ENCODE measurements around the gene EGLN3.
"Not testable (repeated sequence)": the region's sequence is repeated elsewhere in the genome, so short reads cannot be mapped to it uniquely, and the experiment has no call there.

The EGLN3 gene

GRCh38 chr14:33950320-33951182 lies at the start of gene EGLN3:
EGLN3 (minus strand) TSS chr14:33951074; CDS start chr14:33950752, 322 bp downstream.
- DNase-seq = peak; percentile 78

- no peak for DNase-seq
Measured at GRCh38 chr14:34000396-34000795, 49.5 kb upstream of the EGLN3 start.

GRCh38 chr14:33999771-34000291 lies 49.0 kb upstream of the EGLN3 start:
- no peak for DNase-seq

- DNase-seq = no peak
Measured at GRCh38 chr14:33997611-33998010, 46.7 kb upstream of the EGLN3 start.

GRCh38 chr14:33996462-33996861 lies 45.6 kb upstream of the EGLN3 start:
- no peak for DNase-seq

- no peak for DNase-seq
Measured at GRCh38 chr14:33993246-33993645, 42.4 kb upstream of the EGLN3 start.

- no peak for DNase-seq
Measured at GRCh38 chr14:33992274-33993007, 41.6 kb upstream of the EGLN3 start.

GRCh38 chr14:33990790-33991189 lies 39.9 kb upstream of the EGLN3 start:
- no peak for DNase-seq

GRCh38 chr14:33987565-33988080 lies 36.7 kb upstream of the EGLN3 start:
- DNase-seq = no peak

- DNase-seq = peak; percentile 2
Measured at GRCh38 chr14:33986804-33987203, 35.9 kb upstream of the EGLN3 start.

GRCh38 chr14:33985242-33985641 lies 34.4 kb upstream of the EGLN3 start:
- DNase-seq = no peak

- DNase-seq = no peak
Measured at GRCh38 chr14:33979613-33980276, 28.9 kb upstream of the EGLN3 start.

GRCh38 chr14:33978892-33979612 lies 28.2 kb upstream of the EGLN3 start:
- no peak for DNase-seq

- no peak for DNase-seq
Measured at GRCh38 chr14:33972583-33973081, 21.8 kb upstream of the EGLN3 start.

GRCh38 chr14:33969846-33970245 lies 19.0 kb upstream of the EGLN3 start:
- DNase-seq = not testable (repeated sequence)

GRCh38 chr14:33968722-33969121 lies 17.8 kb upstream of the EGLN3 start:
- no peak for DNase-seq

- DNase-seq = no peak
Measured at GRCh38 chr14:33967138-33967537, 16.3 kb upstream of the EGLN3 start.

GRCh38 chr14:33966276-33966675 lies 15.4 kb upstream of the EGLN3 start:
- DNase-seq = no peak

- DNase-seq = no peak
Measured at GRCh38 chr14:33964599-33965317, 13.9 kb upstream of the EGLN3 start.

- DNase-seq = no peak
Measured at GRCh38 chr14:33963892-33964291, 13.0 kb upstream of the EGLN3 start.

GRCh38 chr14:33962466-33962865 lies 11.6 kb upstream of the EGLN3 start:
- DNase-seq = not testable (repeated sequence)
